Stimulated activated CD8-positive, alpha-beta memory T cell treated with anti-CD3 and anti-CD28 coated beads, Interleukin-2, amount 100 ng/mL, for 48 hours (primary cell): ENCODE results near the gene ABCC4.

ENCODE experiments used
- DNase-seq, 2 donors: peaks; one replicate each; pipeline ENCODE4 v3.0.0-alpha.2; 2020; ENCODE audit warnings: low read depth in 2 of 2

ABCC4 gene

DNA sequence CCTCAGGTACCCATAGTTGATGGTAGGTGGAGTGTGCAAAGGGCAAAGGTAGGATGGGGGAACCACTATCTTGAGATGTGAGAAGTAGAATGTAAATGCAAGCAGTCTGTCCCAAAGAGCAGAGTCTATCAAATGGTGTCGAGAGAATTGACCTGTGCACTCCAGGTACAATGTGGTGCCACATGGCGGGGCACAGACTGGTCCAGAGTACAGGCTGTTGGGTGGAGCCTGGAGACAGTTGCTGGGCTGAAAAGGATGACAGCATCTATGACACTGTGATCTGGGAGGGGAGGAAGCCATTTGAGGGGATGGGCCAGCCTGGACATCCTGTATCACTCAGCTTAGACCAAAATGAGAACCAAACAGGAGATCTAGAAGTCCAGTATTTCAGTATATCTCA, 180.6 kb downstream of the ABCC4 start:
- DNase-seq, result no peak

DNA sequence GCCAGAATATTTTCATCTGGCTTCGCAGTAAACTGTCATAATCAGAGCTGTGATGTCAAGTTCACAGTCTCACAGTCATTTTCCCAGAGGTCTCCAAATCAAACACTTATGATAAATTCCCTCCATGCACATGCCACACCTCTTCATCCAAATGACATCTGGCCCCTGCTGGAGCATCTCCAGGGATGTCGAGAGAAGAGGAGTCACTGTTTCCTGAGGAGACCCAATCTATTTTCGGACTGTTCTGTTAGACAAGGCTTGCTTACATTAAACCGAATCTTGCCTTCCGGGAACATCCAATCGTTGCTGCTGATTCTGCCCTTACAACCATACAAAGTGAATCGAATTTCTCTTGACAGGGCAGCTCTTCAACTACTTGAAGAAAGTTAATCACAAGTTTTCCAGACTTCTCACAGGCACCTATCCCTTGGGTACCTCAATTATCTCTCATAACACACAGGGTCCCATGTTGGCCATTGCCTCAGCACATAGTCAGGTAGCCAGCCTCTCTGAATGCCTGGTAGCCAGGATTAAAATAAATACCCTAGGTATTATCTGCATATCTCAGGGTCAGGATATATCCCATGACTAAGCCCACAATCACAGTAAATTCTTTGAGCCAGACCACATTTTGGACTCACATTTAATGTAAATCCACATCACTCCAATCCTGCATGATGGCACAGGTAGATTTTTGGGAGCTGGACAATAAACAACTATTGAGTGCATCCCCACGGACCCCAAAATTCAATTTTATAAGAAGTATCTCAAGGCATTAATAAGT, 182.5 kb downstream of the ABCC4 start:
- no peak for DNase-seq

GRCh38 chr13:95117092-95117491, 184.2 kb downstream of the ABCC4 start:
- DNase-seq, result no peak

- DNase-seq, result no peak
These were observed 185.7 kb downstream of the ABCC4 start for GRCh38 chr13:95115525-95115924.

- no peak for DNase-seq
These were observed 187.7 kb downstream of the ABCC4 start for GRCh38 chr13:95113601-95114000.

GRCh38 chr13:95112883-95113282, 188.4 kb downstream of the ABCC4 start:
- DNase-seq, result no peak

DNA sequence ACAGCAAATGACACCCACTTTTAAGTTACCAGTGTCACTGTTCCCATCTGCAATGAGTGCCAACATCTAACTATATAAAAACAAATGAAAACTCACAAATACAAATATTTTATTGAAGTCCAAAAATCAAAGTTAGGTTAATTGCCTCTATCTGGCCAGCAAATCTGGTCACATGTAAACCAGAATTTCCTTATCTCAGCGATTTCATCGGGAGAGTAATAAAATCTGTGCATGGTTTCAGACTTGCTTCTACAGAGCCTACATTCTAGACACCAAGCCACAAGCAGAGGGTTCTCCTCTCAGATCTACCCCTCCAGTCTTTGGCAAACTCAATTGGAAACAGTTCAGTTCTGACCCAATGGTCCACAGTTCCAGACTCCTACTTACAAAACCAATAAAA, 189.6 kb downstream of the ABCC4 start:
- DNase-seq, result no peak

DNA sequence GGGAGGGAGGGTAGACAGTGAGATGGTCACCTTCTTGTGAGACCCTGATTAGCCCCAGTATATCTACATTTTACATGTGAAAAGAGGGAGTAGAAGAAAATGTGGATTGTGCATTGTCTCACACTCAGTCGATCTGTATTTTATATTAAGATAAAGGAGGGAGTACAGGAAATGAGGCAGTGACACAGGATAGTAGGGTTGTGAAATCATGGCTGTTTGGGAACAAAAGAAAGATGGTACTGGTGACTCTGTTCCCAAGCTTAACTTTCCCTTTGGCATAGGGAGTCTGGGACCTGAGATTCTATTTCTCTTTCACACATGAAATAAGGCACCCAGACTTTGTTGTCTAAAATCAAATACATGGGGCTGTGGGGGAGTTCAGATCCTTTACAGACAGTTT, 194.7 kb downstream of the ABCC4 start:
- no peak for DNase-seq

GRCh38 chr13:95100525-95101433, 200.5 kb downstream of the ABCC4 start:
- DNase-seq, result no peak

DNA sequence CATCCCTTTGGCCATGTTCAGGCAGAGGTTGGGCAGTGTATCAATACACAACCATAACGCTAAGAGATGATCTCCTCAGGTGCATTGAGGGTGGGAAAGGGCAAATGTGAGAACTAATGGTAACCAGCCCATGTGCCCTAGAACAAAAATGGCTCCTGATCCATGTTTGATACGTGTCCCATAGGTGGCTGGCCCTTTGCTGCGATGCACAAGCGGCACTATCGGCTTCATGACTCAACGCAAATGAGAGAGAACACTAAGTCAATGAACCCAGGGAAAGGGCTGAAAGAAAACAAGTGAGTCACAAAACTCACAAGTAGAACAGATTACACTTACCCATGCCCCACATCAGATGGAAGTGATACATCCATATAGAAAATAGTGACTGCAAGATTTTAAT, 201.7 kb downstream of the ABCC4 start:
- no peak for DNase-seq

DNA sequence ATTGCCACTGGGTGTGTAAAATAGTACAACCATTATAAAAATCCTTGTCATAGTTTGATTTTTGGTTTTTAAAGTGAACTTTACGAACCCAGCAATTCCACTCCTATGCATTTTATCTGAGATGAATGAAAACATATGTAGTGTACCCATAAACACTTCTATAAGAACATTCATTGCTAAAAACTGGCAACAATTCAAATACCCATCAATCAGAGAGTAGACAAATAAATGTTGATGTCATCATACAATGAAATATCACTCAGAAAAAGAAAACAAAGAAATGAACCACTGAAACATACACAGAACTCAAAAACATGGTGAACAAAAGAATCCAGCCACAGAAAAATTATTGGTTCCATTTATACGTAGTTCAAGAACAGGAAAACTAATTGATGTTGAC, 202.3 kb downstream of the ABCC4 start:
- no peak for DNase-seq

- no peak for DNase-seq
These were observed 209.5 kb downstream of the ABCC4 start for GRCh38 chr13:95091755-95092154.

- no peak for DNase-seq
These were observed 213.4 kb downstream of the ABCC4 start for GRCh38 chr13:95087746-95088305.

DNA sequence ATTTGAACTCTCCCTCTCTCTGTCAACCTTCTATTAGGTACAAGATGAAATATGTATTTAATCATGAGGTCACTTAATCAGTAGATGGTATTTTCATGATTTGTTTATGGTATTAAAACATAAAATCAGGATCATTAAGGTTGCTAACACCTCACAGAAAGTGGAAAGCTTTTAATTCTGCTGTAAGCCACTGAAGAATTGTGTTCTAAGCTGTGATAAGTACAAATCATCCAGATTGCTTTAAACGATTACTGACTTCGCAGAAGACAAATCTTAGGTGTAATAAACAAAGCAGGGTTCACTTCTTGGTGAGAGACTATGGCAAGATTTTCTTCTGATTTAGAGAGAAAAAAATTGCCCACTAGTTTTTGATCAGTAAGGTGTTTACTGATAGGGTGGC, 214.5 kb downstream of the ABCC4 start:
- no peak for DNase-seq

GRCh38 chr13:95083758-95084157, 217.5 kb downstream of the ABCC4 start:
- no peak for DNase-seq

DNA sequence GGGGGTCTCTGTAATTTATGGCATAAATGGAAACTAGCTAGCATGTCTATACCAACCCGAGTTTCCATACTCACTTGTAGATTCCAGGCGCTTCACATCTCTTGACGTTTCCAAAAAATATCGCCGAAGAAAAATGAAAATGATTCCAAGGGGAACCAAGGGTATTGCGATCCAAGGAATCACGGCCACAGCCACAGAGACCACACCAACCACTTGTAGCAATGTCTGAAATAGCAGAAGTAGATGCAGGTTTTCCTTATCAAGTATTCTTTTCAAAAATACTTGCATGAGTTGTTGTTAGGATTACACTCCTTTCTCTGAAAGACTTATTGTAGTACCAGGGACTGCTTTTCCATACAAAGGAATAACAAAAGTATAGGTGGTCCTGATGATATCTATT, 218.2 kb downstream of the ABCC4 start:
- DNase-seq, result no peak

DNA sequence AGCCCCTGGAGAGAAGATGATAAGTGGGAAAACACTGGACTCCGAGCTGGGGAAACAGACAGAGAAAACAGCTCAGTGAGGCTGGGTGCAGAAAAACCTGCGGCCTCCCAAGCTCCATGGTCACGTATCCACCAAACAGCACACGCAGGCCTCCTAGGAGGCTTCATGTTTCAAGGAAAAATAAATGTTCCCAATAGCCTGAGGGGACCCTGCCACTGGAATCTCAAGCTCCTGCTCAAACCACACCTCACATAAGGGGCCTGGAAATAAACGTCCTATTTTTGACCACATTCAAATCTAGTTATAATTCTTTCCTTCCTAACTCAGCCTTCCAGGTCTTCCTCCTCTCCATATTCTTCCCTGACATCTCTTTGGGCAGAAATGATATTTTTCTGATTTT, 225.7 kb downstream of the ABCC4 start:
- DNase-seq, result no peak

DNA sequence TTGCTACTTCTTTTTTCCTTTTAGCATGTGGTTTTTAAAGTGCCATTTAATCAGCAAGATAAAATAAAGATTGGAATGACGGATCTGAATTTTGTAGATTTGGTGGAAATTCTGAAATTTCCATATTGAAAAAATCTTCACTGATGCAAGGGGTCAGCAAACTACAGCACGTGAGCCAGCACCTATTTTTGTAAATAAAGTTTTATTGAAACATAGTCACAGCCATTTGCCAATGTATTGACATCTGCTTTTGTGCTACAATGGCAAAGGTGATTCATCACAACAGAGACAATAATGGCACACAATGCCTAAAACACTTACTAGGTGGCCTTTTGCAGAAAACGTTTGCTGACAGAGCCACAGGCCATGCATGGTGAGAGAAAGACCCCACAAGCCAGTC, 226.4 kb downstream of the ABCC4 start:
- no peak for DNase-seq

- DNase-seq, result no peak
These were observed 227.4 kb downstream of the ABCC4 start for GRCh38 chr13:95073747-95074311.

DNA sequence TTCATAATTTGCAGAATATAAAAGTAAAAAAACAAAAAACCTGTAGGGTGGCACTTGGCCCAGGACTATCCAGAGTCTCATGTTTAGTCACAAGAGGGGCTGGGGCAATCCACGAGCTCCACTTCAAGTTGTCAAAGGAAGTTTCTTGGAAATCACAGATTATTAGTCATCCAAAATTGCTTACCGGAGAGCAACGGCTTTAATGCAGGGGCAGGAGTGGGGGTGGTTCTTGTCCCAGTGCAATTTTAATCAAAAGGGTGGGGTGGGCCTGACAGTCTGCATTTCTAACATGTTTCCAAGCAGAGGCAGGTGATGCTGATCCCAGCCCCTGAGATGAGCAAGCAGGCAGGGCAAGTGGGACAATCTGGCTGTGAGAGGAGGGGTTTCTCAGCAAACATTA, 233.9 kb downstream of the ABCC4 start:
- DNase-seq, result no peak

DNA sequence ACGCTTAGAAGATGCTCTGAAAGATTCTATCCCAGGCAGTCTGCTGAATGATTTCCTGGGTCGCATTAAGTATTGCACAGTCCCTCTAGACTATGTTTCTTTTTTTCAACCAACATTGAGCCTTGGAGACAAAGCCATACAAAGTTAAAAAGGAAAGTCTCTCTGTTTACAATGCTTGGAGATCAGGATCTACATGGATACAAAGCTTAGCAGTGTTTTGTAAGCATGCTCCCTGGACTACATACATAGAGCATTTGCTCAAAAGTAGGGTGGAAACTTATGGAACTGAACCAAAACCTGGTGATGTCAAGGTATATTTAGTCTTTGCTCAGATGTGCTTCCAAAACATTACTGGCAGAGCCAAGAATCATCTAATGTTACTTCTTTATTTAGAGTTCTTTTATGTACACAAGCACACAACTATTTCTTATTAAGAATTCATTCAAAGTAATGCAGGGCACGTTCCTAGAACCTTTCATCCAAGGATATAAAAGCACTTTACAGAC, 241.2 kb downstream of the ABCC4 start:
- no peak for DNase-seq

DNA sequence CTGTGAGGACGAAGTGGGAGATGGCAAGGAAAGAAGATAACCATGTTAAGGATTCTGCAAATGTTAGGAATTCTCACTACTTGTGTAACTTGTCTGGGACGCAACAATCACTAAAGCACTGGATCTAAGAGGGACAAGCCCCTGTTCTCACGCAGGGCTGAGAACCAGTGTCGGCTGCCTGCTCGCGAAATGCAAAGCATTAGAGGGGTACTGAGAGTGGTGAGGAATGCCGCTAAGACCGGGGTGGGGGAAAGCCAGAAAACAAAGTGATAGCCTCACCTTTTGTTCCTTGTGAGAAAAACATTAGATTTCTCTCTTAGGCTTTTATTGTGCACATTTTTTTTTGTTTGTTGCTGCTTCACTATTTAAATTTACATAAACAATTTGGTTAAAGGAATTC, 241.9 kb downstream of the ABCC4 start:
- DNase-seq, result no peak
